Islet of Langerhans (tissue), 1 donor: Measurements from ENCODE around the gene ABHD6.
"Not testable (repeated sequence)": the region's sequence is repeated elsewhere in the genome, so short reads cannot be mapped to it uniquely, and the experiment has no call there.

ENCODE experiments used
- FAIRE-seq: peaks from one replicate; lab custom pipeline; 2011; peaks lifted over from hg19 to GRCh38; lab: Jason Lieb, UNC

ABHD6 gene

GRCh38 chr3:58243976-58244585 lies 6.5 kb downstream of the ABHD6 start:
- no peak for FAIRE-seq

- no peak for FAIRE-seq
These were observed 8.8 kb downstream of the ABHD6 start for GRCh38 chr3:58246148-58247047.

DNA sequence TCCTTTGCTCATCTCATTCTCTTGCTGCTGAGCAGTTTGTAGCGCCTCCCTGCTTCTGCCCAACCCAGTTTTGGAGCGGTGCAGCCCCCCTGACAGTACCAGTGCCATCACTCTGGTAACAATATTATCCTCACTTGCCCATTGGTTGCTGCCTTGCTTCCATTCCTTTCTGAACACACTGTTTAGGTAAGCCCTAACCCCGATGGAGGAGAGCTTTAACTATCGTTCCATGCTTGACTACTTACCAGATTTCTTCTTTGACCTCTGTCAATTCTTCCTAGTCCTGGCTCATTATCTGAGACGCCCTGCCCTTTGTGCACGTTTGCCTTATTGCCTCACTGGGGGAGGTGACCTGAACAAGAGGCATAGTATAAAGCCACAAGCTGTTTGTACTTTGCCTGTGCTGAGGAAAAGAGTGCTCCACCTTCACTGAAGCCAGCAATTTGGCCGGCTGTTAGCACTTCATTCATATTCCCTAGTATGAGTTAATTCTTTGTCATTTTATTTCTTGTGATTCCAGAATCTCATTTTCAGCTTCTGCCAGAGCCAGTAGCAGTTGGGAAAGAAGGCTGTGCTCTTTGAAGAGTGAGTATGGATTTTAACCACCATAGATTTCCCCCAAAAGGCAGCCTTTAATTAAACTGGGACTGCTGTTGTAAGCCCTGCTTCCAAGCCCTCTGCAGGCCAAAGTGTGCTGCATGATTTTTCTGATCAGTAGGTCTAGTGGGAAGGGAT lies 11.9 kb downstream of the ABHD6 start:
- no peak for FAIRE-seq

- FAIRE-seq: no peak
These were observed 12.6 kb downstream of the ABHD6 start for GRCh38 chr3:58250093-58250707.

GRCh38 chr3:58251631-58252035 lies 14.0 kb downstream of the ABHD6 start:
- no peak for FAIRE-seq

GRCh38 chr3:58254144-58254543 lies 16.6 kb downstream of the ABHD6 start:
- FAIRE-seq: no peak

DNA sequence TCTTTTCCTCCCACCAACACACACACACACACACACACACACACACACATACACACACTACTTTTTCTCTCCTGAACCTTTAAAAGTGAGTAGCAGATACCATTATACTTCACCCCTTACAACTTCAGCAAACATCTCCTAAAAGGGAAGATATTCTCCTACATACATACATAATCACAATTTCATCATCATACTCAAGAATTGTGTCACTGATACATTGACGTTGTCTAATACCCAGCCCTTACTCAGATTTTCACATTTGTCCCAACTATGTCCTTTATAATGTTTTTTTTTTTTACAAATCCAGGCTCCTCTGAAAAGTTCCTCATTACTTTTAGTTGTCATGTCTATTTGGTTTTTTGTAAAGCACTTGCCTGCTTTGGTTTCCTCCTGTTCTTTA lies 18.5 kb downstream of the ABHD6 start:
- FAIRE-seq: no peak

- FAIRE-seq: no peak
These were observed 18.9 kb downstream of the ABHD6 start for GRCh38 chr3:58256511-58256910.

DNA sequence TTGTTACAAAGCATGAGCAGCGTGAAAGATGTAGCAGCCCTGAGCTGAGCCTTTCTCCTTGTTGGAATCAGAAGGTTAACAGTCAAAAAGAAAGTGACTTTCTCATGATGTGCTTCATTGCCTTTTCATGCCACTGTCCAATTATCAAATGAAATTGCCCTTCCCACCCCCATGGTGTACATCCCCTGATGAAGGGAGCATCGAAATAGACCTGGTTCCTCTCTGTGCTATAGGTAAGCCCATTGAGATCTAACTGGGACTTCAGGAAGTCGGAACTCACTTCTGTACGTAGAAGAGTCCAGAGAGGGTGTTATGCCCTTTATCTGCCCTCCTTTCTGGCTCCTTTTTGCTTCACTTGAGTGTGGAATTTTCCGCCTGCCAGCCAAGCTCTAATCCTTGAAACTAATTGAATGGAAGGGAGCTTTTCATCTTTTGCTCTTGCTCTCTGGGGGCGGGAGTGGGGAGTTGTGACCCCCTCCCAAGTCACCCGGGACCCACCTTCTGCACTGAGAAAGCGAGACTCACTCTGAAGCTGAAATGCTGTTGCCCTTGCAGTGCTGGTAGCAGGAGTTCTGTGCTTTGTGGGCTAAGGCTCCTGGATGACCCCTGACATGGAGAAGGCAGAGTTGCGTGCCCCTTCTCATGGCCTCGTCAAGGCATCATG lies 20.9 kb downstream of the ABHD6 start:
- FAIRE-seq: no peak

DNA sequence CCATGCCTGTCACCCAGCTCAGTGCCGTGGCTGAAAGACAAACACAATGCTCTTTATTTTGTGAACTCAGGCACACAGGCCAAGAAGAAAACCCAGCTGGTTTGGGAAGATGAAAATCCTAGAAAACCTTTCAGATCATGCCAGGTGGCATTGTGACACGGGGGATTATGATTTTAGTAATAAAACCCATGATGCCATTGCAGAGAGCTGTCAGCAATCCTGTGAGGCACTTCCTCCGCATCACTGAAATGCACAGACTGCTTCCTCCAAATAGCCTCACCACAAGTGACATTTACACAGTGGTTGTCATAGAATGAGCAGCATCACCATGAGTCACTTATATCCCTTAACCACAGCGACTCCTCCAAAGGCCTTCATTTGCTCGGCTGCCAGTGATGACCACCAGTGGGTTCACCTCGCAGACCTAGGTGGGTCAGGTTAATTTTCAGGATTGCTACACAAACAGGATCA lies 22.7 kb downstream of the ABHD6 start:
- no peak for FAIRE-seq

- FAIRE-seq: no peak
These were observed 23.1 kb downstream of the ABHD6 start for GRCh38 chr3:58260733-58261132.

GRCh38 chr3:58261954-58262666 lies 24.5 kb downstream of the ABHD6 start:
- FAIRE-seq: no peak

- FAIRE-seq: no peak
These were observed 29.0 kb downstream of the ABHD6 start for GRCh38 chr3:58266577-58266976.

DNA sequence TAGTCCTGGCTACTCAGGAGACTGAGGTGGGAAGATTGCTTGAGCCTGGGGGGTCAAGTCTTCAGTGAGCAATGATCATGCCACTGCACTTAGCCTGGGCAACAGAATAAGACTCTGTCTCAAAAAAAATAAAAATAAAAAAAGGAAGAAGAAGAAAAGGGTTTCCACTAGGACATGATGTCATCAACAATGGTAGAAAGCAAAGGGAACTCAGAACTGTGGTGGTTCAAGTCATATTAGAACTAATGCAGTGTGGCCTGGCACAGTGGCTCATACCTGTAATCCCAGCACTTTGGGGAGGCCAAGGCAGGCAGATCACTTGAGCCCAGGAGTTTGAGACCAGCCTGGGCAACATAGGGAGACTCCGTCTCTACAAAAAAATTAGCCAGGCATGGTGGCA lies 30.0 kb downstream of the ABHD6 start:
- not testable (repeated sequence) for FAIRE-seq

GRCh38 chr3:58269356-58269755 lies 31.8 kb downstream of the ABHD6 start:
- no peak for FAIRE-seq

DNA sequence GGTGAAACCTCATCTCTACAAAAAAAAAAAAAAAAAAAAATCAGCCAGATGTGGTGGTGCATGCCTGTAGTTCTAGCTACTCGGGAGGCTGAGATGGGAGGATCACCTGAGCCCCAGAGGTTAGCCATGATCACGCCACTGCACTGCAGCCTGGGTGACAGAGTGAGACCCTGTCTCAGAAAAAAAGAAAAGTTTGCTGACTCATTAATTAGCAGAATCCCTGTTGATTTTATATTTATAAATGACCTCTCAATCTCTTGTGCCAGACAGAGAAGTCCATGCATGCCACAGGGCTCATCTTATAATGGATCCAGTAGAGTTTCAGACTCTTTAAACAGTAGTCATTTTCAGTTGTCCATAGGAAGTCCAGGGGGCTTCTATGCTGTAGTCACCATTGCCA lies 32.9 kb downstream of the ABHD6 start:
- no peak for FAIRE-seq

DNA sequence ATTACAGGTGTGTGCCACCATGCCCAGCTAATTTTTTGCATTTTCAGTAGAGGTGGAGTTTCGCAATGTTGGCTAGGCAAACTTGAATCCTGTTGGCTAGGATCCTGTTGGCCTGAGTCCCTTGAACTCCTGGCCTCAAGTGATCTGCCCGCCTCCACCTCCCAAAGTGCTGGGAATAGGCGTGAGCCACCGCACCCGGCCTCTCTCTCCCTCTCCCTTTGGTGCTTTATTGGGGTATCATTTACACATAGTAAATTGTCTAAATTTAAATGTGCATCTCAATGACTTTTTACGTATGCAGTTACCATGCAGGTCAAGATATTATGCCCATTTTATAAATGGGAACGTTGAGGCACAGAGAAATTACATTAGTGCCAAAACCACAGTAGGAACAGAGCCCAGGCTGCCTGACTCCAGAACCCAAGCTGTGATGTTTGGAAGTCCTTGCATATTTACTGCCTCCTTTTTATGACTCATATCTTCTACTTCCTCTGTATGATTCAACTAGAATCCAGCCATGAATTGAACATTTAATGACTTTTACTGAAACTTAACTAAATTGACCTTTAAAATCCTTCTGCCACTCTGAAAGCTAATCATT lies 34.4 kb downstream of the ABHD6 start:
- no peak for FAIRE-seq

DNA sequence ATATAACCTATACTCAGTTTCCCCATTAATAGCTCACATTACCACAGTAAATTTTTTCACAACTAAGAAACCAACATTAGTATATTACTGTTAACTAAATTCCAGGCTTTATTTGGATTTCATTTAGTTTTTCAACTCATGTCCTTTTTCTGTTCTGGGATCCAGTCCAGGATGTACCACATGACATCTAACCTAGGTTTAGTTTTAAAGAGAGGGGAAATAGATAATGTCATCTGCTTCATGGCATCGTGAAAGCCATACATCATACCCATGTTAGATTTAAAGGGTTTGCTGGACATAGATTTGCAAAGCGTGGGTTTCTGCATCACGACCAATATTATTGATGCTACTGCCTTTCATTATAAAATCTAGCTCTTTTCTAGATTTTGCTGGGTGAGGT lies 35.3 kb downstream of the ABHD6 start:
- no peak for FAIRE-seq

DNA sequence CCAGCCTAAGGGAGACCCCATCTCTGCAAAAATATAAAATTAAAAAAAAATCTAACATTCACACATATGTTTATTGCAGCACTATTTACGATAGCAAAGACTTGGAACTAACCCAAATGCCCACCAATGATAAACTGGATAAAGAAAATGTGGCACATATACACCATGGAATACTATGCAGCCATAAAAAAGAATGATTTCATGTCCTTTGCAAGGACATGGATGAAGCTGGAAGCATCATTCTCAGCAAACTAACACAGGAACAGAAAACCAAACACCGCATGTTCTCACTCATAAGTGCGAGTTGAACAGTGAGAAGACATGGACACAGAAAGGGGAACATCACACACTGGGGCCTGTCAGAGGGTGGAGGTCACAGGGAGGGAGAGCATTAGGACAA lies 35.8 kb downstream of the ABHD6 start:
- not testable (repeated sequence) for FAIRE-seq

DNA sequence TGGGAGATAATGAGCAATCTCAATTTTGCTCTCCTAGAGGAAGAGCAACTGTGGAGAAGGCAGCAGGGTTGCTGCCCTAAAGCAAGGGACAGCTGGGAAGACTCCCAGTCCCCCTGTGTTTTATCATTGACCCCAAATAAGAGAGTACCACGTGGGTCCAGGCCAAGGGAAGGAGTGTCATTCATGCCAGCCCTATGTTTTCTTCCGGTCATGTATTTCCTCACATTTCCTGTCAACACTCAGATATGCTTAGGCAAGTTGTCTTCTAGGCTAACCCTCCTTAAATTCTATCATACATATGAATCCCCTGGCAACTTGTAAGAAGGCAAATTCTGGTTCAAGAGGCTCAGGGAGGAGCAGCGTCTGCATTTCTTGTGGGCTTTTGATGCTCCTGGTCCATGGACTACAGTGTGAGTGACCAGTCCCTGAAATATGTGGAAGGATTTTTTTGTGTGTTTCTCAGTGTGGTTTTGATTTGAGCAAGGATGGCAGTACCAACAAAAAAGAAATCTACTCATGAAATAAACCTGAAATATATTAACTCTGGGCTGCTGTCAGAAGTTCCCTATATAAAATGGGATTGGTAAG lies 36.5 kb downstream of the ABHD6 start:
- no peak for FAIRE-seq

GRCh38 chr3:58281069-58281468 lies 43.5 kb downstream of the ABHD6 start:
- FAIRE-seq: no peak
